PFSK-1 (cell line): ENCODE measurements around the gene FANCC.

ENCODE experiments used
- FOXP2 ChIP-seq: optimal IDR thresholded peaks from 2 replicates; pipeline ENCODE3; 2011; ENCODE audit warnings: borderline replicate concordance, control low read depth, inconsistent platforms; ENCODE audit not compliant: insufficient read depth; ENCODE audit errors: extremely low read length, extremely low read depth
- POLR2AphosphoS5 ChIP-seq: IDR thresholded peaks from 2 replicates; pipeline ENCODE4 v1.6.1; 2012; ENCODE audit warnings: low read depth, mild to moderate bottlenecking, control low read depth, low read length, moderate library complexity
- SIN3A ChIP-seq: IDR thresholded peaks from 2 replicates; pipeline ENCODE4 v1.6.1; 2012; ENCODE audit warnings: mild to moderate bottlenecking, low read length, moderate library complexity, borderline replicate concordance; ENCODE audit not compliant: insufficient read depth
- TAF1 ChIP-seq: IDR thresholded peaks from 2 replicates; pipeline ENCODE4 v1.6.1; 2012; ENCODE audit warnings: low read length, control low read depth, borderline replicate concordance; ENCODE audit not compliant: insufficient read depth
- TF ChIP-seq, protein P1 (sequence below), 2 experiments: IDR thresholded peaks; 2 replicates each; pipeline versions ENCODE4 v1.6.1 to v1.8.0; 2011 to 2012; ENCODE audit warnings: low read depth in 2 of 2, low read length in 2 of 2, control low read depth in 1 of 2, inconsistent platforms in 1 of 2, mild to moderate bottlenecking in 1 of 2, moderate library complexity in 1 of 2; ENCODE audit not compliant: insufficient read depth in 1 of 2

The FANCC gene

DNA sequence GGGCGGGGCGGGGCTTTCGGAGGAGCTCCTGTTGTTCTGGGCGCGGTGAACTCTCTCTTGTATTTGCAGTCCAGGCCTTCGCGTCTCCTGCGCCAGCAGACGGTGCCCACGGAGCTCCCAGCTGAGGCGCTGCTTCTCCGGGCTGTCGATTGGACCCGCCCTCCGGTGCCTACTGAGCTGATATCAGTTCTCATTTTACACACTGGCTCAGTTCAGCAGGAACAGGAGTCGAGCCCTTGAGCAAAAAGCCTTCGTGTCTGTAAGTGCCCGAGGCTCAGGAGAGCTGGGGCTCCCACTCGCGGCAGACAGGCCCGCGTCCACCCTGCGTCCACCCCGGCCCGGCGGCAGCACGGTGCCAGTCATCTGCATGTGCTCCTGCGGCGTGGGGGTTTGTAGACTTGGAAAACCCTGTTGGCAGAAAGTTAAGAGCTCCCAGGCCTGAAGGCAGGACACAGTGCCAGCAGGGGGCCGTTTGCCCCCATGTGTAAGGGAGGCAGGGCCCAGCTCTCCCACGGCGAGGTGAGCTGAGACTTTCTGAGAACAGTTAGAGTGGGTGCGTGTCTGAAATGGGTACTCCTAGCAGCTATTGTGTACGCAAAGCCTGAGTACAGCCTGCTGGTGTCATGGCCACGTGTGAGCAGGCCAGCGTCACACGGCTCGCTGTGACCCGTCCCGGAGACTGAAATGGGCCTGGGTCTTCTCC is 231.5 kb downstream of the FANCC start:
- TF ChIP-seq FOXP2, result no peak
- no peak for TF ChIP-seq SIN3A
- no peak for TF ChIP-seq TAF1
- TF ChIP-seq, protein P1, sequence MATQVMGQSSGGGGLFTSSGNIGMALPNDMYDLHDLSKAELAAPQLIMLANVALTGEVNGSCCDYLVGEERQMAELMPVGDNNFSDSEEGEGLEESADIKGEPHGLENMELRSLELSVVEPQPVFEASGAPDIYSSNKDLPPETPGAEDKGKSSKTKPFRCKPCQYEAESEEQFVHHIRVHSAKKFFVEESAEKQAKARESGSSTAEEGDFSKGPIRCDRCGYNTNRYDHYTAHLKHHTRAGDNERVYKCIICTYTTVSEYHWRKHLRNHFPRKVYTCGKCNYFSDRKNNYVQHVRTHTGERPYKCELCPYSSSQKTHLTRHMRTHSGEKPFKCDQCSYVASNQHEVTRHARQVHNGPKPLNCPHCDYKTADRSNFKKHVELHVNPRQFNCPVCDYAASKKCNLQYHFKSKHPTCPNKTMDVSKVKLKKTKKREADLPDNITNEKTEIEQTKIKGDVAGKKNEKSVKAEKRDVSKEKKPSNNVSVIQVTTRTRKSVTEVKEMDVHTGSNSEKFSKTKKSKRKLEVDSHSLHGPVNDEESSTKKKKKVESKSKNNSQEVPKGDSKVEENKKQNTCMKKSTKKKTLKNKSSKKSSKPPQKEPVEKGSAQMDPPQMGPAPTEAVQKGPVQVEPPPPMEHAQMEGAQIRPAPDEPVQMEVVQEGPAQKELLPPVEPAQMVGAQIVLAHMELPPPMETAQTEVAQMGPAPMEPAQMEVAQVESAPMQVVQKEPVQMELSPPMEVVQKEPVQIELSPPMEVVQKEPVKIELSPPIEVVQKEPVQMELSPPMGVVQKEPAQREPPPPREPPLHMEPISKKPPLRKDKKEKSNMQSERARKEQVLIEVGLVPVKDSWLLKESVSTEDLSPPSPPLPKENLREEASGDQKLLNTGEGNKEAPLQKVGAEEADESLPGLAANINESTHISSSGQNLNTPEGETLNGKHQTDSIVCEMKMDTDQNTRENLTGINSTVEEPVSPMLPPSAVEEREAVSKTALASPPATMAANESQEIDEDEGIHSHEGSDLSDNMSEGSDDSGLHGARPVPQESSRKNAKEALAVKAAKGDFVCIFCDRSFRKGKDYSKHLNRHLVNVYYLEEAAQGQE (IDR thresholded peaks at IDR 0.05; ENCODE audit: insufficient read depth in 1 of 2, low read depth in 2 of 2, low read length in 2 of 2), result no peak
- TF ChIP-seq POLR2AphosphoS5, result no peak

DNA sequence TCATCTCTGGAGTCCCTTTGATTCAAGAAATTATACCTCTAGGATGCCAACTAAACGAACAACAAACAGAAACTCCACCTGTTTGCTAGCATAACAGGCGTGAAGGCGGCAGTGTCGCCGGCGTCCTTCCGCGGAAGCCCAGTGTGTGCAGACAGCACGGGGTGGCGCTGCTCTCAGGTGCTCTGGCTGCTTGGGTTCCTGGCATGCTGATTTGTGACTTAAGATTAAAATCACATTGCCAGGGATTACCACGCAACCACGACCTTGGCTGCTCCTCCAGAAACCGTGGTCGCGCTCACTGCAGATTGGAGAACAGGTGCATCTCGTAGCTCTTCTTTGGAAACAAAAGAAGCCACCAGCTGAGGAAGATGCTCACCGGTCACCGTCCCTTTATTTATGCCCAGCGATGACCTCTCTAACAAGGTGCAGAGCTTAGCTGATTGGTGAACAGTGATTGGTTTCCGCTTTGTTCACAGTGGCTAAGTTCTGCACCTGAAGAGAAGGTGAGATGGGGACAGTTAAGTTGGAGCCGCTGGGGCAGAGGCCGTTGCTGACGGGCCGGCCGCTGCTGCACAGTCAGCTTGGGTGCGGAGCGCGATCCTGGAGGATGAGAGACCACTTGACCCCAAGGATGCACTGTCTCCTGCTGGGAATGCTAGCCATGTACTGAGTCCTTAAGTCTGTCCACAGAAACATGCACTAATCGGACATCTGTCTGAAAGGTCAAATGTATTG is 232.3 kb downstream of the FANCC start:
- TF ChIP-seq TAF1, result no peak
- TF ChIP-seq, protein P1 (IDR thresholded peaks at IDR 0.05; ENCODE audit: insufficient read depth in 1 of 2, low read depth in 2 of 2, low read length in 2 of 2), result no peak
- TF ChIP-seq FOXP2, result no peak
- no peak for TF ChIP-seq POLR2AphosphoS5
- no peak for TF ChIP-seq SIN3A

GRCh38 chr9:95084254-95084934 is 233.1 kb downstream of the FANCC start:
- no peak for TF ChIP-seq POLR2AphosphoS5
- TF ChIP-seq, protein P1 (IDR thresholded peaks at IDR 0.05; ENCODE audit: insufficient read depth in 1 of 2, low read depth in 2 of 2, low read length in 2 of 2), result no peak
- TF ChIP-seq SIN3A, result no peak
- TF ChIP-seq TAF1, result no peak
- TF ChIP-seq FOXP2, result no peak

GRCh38 chr9:95083086-95083768 is 234.3 kb downstream of the FANCC start:
- no peak for TF ChIP-seq SIN3A
- TF ChIP-seq, protein P1 (IDR thresholded peaks at IDR 0.05; ENCODE audit: insufficient read depth in 1 of 2, low read depth in 2 of 2, low read length in 2 of 2), result no peak
- no peak for TF ChIP-seq FOXP2
- TF ChIP-seq TAF1, result no peak
- TF ChIP-seq POLR2AphosphoS5, result no peak
